ENCODE data around the gene FRMPD4.
A peak's percentile ranks its signal among the peaks of the same experiment; 100 is the strongest.

The FRMPD4 gene

GRCh38 chrX:12554206-12554605 is 415.9 kb downstream of the FRMPD4 start:
- no peak for DNase-seq

GRCh38 chrX:12563121-12563520 is 424.8 kb downstream of the FRMPD4 start:
- DNase-seq: no peak

- DNase-seq: no peak
These were observed 425.9 kb downstream of the FRMPD4 start for GRCh38 chrX:12564221-12564620.

GRCh38 chrX:12567857-12568256 is 429.6 kb downstream of the FRMPD4 start:
- no peak for DNase-seq

- DNase-seq: no peak
These were observed 432.7 kb downstream of the FRMPD4 start for GRCh38 chrX:12570859-12571501.

- DNase-seq: no peak
These were observed 441.0 kb downstream of the FRMPD4 start for GRCh38 chrX:12579311-12579710.

GRCh38 chrX:12580548-12580947 is 442.3 kb downstream of the FRMPD4 start:
- DNase-seq: no peak

- DNase-seq: no peak
These were observed 443.3 kb downstream of the FRMPD4 start for GRCh38 chrX:12581546-12581945.

GRCh38 chrX:12582649-12583048 is 444.4 kb downstream of the FRMPD4 start:
- peak; percentile 17 for DNase-seq

GRCh38 chrX:12583543-12583942 is 445.3 kb downstream of the FRMPD4 start:
- DNase-seq: no peak

GRCh38 chrX:12595720-12596119 is 457.4 kb downstream of the FRMPD4 start:
- no peak for DNase-seq

GRCh38 chrX:12610079-12610478 is 471.8 kb downstream of the FRMPD4 start:
- DNase-seq: no peak

- DNase-seq: no peak
These were observed 473.2 kb downstream of the FRMPD4 start for GRCh38 chrX:12611471-12611870.

GRCh38 chrX:12614266-12614665 is 476.0 kb downstream of the FRMPD4 start:
- DNase-seq: no peak

GRCh38 chrX:12615061-12615460 is 476.8 kb downstream of the FRMPD4 start:
- DNase-seq: no peak

GRCh38 chrX:12617241-12617640 is 479.0 kb downstream of the FRMPD4 start:
- DNase-seq: no peak

- DNase-seq: no peak
These were observed 509.0 kb downstream of the FRMPD4 start for GRCh38 chrX:12647230-12647629.

- DNase-seq: no peak
These were observed 510.7 kb downstream of the FRMPD4 start for GRCh38 chrX:12648995-12649394.

- no peak for DNase-seq
These were observed 519.2 kb downstream of the FRMPD4 start for GRCh38 chrX:12657433-12657832.

- DNase-seq: no peak
These were observed 519.6 kb downstream of the FRMPD4 start for GRCh38 chrX:12657881-12658280.

- DNase-seq: no peak
These were observed 523.2 kb downstream of the FRMPD4 start for GRCh38 chrX:12661464-12661863.

GRCh38 chrX:12672367-12673106 is 534.3 kb downstream of the FRMPD4 start:
- no peak for DNase-seq

GRCh38 chrX:12673487-12673886 is 535.2 kb downstream of the FRMPD4 start:
- no peak for DNase-seq

- no peak for DNase-seq
These were observed 541.2 kb downstream of the FRMPD4 start for GRCh38 chrX:12679522-12679921.

GRCh38 chrX:12681047-12681446 is 542.8 kb downstream of the FRMPD4 start:
- no peak for DNase-seq

All from left hindlimb (tissue), 1 donor.